SK-N-MC (cell line): ENCODE data around the gene FLNC.

ENCODE experiments used
- EZH2 ChIP-seq: fragments of 200-600 bp; sonication (generic); IDR thresholded peaks from one replicate; pipeline ENCODE4 v1.6.1; 2017; ENCODE audit warnings: antibody characterized with exemption
- FOXP2 ChIP-seq: optimal IDR thresholded peaks from 2 replicates; pipeline ENCODE3; 2011; ENCODE audit warnings: mild to moderate bottlenecking, moderate library complexity; ENCODE audit not compliant: insufficient read depth; ENCODE audit errors: extremely low read length, control extremely low read depth
- POLR2AphosphoS5 ChIP-seq: IDR thresholded peaks from 2 replicates; pipeline ENCODE4 v1.6.1; 2012; ENCODE audit warnings: mild to moderate bottlenecking, low read depth, low read length, borderline replicate concordance

GRCh38 chr7:128884561-128885369 lies 54.6 kb downstream of the FLNC start:
- TF ChIP-seq POLR2AphosphoS5 (no peak), EZH2 (no peak), FOXP2 (no peak)
